ENCODE data around the gene ZNF555. TPM values are rescaled to one million over a fixed set of nuclear protein-coding genes. Genes with fewer than 3 reads are reported as not detected.

Gene ZNF555
- total and polyA plus RNA-seq, 5 donors = 3.4 to 15.7 (median 8.8) TPM

- 92% methylated on average over 20 of the region's 20 CpGs for WGBS
Observed at GRCh38 chr19:2906631-2907195, 65.4 kb downstream of the ZNF555 start.

More at GRCh38 chr19:2906631-2907195, 65.4 kb downstream of the ZNF555 start:
- H3K9me3 ChIP-seq (ENCODE audit: control insufficient read depth, low read length) = no peaks in the 10 kb centered on the region
- ATAC-seq (peak in 1 of 2 donors; percentile 31), DNase-seq (no peak)
- no peaks in the 10 kb centered on the region for H3K4me1 ChIP-seq (ENCODE audit: control insufficient read depth, insufficient read depth, low read length)
- no peak overlapping the region for H3K4me3 ChIP-seq (ENCODE audit: low read length)
- no peaks in the 10 kb centered on the region for H3K27me3 ChIP-seq (ENCODE audit: control insufficient read depth, insufficient read depth)
- intact Hi-C loops (cut with DNase I) = no loop called here
- no peak overlapping the region for H3K27ac ChIP-seq (ENCODE audit: low read length)

Other genes with a start within 250 kb of the ZNF555 start
- 10 to 100 TPM; 40.2 to 58.2 (median 48.6) TPM for gene GNG7, start 138.8 kb upstream of the ZNF555 start, total RNA-seq
- 25.4 TPM for gene GNG7, start 138.8 kb upstream of the ZNF555 start, polyA plus RNA-seq
- gene DIRAS1, start 120.1 kb upstream of the ZNF555 start, total RNA-seq = 100 to 1,000 TPM; 160 to 176 (median 172) TPM
- 155 TPM for gene DIRAS1, start 120.1 kb upstream of the ZNF555 start, polyA plus RNA-seq
- 10 to 100 TPM; 19.9 to 25.5 (median 23.4) TPM for gene SLC39A3, start 101.5 kb upstream of the ZNF555 start, total RNA-seq
- gene SLC39A3, start 101.5 kb upstream of the ZNF555 start, polyA plus RNA-seq = 29.3 TPM
- 10 to 100 TPM; 53.6 to 84.2 (median 64.6) TPM for gene SGTA, start 58.2 kb upstream of the ZNF555 start, total RNA-seq
- gene SGTA, start 58.2 kb upstream of the ZNF555 start, polyA plus RNA-seq = 86.5 TPM
- 10 to 100 TPM; 41.4 to 69.4 (median 54.1) TPM for gene THOP1, start 56.0 kb upstream of the ZNF555 start, total RNA-seq
- 64.0 TPM for gene THOP1, start 56.0 kb upstream of the ZNF555 start, polyA plus RNA-seq
- gene ZNF554, start 21.6 kb upstream of the ZNF555 start, total RNA-seq = 1 to 10 TPM; 4.7 to 6.7 (median 6.3) TPM
- gene ZNF554, start 21.6 kb upstream of the ZNF555 start, polyA plus RNA-seq = 4.7 TPM
- gene ZNF556, start 25.9 kb downstream of the ZNF555 start, total RNA-seq = under 1 TPM in 1 of 4 donors, not detected in 3; 0.25 TPM
- gene ZNF556, start 25.9 kb downstream of the ZNF555 start, polyA plus RNA-seq = not detected
- gene ZNF57, start 59.5 kb downstream of the ZNF555 start, total RNA-seq = 1 to 10 TPM; 1.9 to 3.1 (median 2.4) TPM
- gene ZNF57, start 59.5 kb downstream of the ZNF555 start, polyA plus RNA-seq = 1.9 TPM
- 1 to 10 TPM; 2.1 to 4.0 (median 2.9) TPM for gene ZNF77, start 103.5 kb downstream of the ZNF555 start, total RNA-seq
- gene ZNF77, start 103.5 kb downstream of the ZNF555 start, polyA plus RNA-seq = 2.1 TPM
- 1 to 10 TPM in 2 of 4 donors, under 1 TPM in 2; 0.28 to 2.2 (median 1.2) TPM for gene TLE6, start 136.1 kb downstream of the ZNF555 start, total RNA-seq
- 2.1 TPM for gene TLE6, start 136.1 kb downstream of the ZNF555 start, polyA plus RNA-seq
- gene TLE2, start 187.8 kb downstream of the ZNF555 start, total RNA-seq = 100 to 1,000 TPM in 1 of 4 donors, 10 to 100 TPM in 3; 78.4 to 102 (median 88.1) TPM
- 68.6 TPM for gene TLE2, start 187.8 kb downstream of the ZNF555 start, polyA plus RNA-seq
- gene TLE5, start 221.0 kb downstream of the ZNF555 start, total RNA-seq = 1,000 to 10,000 TPM in 2 of 4 donors, 100 to 1,000 TPM in 2; 784 to 1,020 (median 971) TPM
- 1,565 TPM for gene TLE5, start 221.0 kb downstream of the ZNF555 start, polyA plus RNA-seq